ENCODE measurements around the gene DNAJB6. TPM values are rescaled to one million over a fixed set of nuclear protein-coding genes. Genes with fewer than 3 reads are reported as not detected.
A peak's percentile ranks its signal among the peaks of the same experiment; 100 is the strongest.

The DNAJB6 gene
- total RNA-seq, 1 donor from 2014 or later = 74.3 TPM

DNA sequence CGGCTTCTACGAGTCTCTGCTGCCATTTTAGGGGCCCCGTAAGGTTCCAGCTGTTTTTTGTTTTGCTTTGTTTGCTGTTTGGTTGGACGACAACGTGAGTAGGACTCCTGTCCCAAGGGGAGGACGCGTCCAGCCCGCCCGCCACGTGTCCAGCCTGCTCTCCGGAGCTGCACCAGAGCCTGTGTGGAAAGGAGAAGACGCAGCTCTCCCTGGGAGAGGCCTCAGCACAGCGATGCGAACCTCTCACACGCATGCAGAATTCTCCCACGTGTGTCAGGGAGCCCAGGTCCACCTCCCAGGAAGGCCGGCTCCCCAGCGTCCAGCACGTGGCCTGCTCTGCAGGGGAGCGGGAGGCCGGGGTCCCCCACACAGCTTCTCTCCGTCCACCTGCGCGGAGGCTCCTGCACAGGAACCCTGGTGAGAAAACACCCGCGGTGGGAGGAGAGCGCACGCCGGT, 36.4 kb upstream of the DNAJB6 start:
- ATAC-seq (ENCODE audit: low read depth) (no peak), DNase-seq (no peak)
- Mint-ChIP-seq H3K9me3 (no peaks in the 10 kb centered on the region), H3K4me1 (peaks cover 19% of the 10 kb centered on the region), H3K4me3 (no peak overlapping the region), H3K36me3 (ENCODE audit: low read depth) (no peaks in the 10 kb centered on the region), H3K27me3 (no peaks in the 10 kb centered on the region), H3K27ac (no peak overlapping the region)
- POLR2A ChIA-PET = no interaction called here
- intact Hi-C loops (cut with micrococcal nuclease) = loop anchor here (5.0 kb wide), 1 partner anchor 163 kb away; the partner anchor contains the start of gene UBE3C
- CTCF ChIA-PET = no interaction called here
- TF ChIP-seq, protein P1, sequence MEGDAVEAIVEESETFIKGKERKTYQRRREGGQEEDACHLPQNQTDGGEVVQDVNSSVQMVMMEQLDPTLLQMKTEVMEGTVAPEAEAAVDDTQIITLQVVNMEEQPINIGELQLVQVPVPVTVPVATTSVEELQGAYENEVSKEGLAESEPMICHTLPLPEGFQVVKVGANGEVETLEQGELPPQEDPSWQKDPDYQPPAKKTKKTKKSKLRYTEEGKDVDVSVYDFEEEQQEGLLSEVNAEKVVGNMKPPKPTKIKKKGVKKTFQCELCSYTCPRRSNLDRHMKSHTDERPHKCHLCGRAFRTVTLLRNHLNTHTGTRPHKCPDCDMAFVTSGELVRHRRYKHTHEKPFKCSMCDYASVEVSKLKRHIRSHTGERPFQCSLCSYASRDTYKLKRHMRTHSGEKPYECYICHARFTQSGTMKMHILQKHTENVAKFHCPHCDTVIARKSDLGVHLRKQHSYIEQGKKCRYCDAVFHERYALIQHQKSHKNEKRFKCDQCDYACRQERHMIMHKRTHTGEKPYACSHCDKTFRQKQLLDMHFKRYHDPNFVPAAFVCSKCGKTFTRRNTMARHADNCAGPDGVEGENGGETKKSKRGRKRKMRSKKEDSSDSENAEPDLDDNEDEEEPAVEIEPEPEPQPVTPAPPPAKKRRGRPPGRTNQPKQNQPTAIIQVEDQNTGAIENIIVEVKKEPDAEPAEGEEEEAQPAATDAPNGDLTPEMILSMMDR (IDR thresholded peaks at IDR 0.05) = no peak

DNA sequence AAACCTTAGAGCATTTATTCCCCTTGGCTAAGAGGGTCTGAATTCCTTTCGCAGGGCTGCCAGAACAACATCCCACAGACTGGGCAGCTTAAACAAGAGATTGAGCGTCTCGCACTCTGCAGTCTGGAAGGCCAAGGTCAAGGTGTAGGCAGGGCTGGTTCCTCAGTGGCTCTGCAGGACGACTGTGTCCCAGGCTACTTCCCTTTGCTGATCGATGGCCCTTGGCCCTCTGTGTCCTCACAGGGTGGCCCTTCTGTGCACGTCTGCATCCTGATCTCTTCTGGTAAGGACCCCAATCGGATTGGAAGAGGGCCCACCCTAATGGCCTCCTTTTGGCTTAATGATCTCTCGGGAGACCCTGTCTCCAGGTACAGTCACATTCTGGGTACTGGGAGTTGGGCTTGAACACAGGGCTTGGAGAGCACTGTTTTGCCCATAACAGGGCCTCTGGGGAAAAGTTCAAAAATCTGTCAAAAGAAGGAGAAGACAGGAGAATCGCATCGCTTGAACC, 35.1 kb upstream of the DNAJB6 start:
- Mint-ChIP-seq H3K36me3 (ENCODE audit: low read depth) (no peaks in the 10 kb centered on the region), H3K27ac (peak overlapping the region; percentile 87), H3K4me1 (peaks cover 19% of the 10 kb centered on the region), H3K4me3 (peak overlapping the region; percentile 78), H3K27me3 (no peaks in the 10 kb centered on the region), H3K9me3 (no peaks in the 10 kb centered on the region)
- ChIA-PET POLR2A (interaction anchor here (0.6 to 1.8 kb wide), 4 partner anchors 33 to 47 kb away, joined by 4 to 13 read pairs (median 6); partner anchors contain the start of gene DNAJB6), CTCF (no interaction called here)
- DNase-seq (no peak), ATAC-seq (ENCODE audit: low read depth) (no peak)
- TF ChIP-seq, protein P1 (IDR thresholded peaks at IDR 0.05) = no peak
- intact Hi-C loops (cut with micrococcal nuclease) = loop anchor here (1.0 to 5.0 kb wide), 4 partner anchors 28 to 164 kb away; partner anchors contain the start of gene UBE3C

DNA sequence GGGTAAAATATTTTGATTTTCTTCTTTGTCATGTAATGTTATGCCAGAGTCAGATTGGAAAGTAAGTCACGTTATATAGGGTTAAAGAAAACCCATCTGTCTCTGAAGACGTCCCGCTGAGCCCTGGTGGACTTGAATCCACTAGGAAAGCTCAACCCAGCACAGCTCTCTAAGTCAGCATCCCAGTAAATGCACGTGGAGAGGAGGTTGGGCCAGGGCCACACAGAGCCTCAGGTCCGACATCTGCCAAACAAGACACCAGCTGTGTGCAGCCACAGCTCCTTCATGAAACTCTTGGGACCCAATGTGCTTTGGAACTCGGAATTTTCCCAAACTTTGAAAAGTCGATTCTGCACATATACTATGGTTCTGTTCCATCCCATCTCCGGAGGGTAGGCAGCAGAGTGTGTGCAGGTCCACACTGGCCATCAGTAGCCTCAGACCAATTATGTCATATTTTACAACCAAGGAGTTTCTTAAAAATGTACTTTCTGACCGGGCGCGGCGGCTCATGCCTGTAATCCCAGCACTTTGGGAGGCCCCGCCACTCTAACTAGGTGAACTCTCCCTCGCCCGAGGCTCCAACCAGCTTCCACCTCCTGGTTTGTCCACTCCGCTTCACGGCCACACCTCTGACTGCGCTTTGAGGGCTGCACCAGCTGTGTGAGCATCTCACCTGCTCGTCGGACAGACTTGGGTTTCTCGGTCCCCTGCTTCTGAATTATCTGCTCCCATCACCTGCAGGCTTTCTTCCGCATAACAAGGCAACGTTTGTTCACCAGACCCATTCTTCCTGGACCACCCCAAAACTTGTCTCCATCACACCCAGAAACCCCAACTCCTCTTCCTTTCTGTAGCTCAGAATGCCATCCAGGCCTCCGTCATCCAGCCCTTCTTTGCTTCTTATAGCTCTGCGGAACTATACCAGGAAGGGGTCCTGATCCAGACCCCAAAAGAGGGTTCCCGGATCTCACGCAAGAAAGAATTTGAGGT, 29.7 kb upstream of the DNAJB6 start:
- no peaks in the 10 kb centered on the region for H3K36me3 Mint-ChIP-seq (ENCODE audit: low read depth)
- H3K27me3 Mint-ChIP-seq = no peaks in the 10 kb centered on the region
- H3K4me1 Mint-ChIP-seq = peaks cover 10% of the 10 kb centered on the region
- intact Hi-C loops (cut with micrococcal nuclease) = no loop called here
- no peak overlapping the region for H3K27ac Mint-ChIP-seq
- H3K9me3 Mint-ChIP-seq = no peaks in the 10 kb centered on the region
- no peak overlapping the region for H3K4me3 Mint-ChIP-seq
- POLR2A ChIA-PET = no interaction called here
- ATAC-seq (ENCODE audit: low read depth) (no peak), DNase-seq (no peak)
- TF ChIP-seq, protein P1 (IDR thresholded peaks at IDR 0.05) = no peak
- CTCF ChIA-PET = no interaction called here

DNA sequence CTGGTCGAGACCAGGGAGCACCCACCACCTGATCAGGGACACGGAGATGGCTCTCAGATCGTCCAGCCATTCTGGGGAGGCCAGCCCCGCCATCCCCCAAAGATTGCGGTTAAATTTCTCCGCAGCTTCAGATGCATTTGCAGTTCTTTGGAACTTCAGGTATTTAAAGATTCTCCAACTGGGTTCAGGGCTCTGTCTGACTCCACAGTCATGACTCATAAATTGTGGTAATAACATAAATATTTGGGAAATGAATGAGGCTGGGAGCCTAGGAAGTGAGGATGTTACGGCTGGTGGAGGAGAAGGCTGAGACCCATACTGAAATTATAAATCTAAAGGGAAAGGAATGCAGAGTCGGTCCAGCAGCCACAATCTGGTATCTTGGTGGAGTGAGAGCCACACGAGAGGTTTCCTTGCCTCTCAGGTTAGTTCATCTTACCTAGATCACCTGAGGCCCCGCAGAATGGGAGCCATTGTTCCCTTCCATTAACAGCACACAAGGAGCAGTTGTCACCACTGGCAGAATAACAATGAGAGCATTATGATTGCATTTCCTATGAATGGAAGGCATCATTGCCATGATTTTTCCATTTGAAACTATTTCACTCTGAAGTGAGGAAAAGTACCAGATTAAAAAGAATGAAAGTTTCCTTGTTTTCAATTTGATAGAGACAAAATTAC, 26.7 kb upstream of the DNAJB6 start:
- Mint-ChIP-seq H3K4me1 (no peaks in the 10 kb centered on the region), H3K27me3 (no peaks in the 10 kb centered on the region), H3K27ac (no peak overlapping the region), H3K36me3 (ENCODE audit: low read depth) (no peaks in the 10 kb centered on the region), H3K4me3 (no peak overlapping the region), H3K9me3 (no peaks in the 10 kb centered on the region)
- ATAC-seq (ENCODE audit: low read depth) (no peak), DNase-seq (no peak)
- POLR2A ChIA-PET = no interaction called here
- TF ChIP-seq, protein P1 (IDR thresholded peaks at IDR 0.05) = no peak
- intact Hi-C loops (cut with micrococcal nuclease) = no loop called here
- CTCF ChIA-PET = no interaction called here
